Prostate gland (tissue), 2 donors: ENCODE measurements around the gene ITGA8.

Source experiments
- POLR2A ChIP-seq: fragments of 450-650 bp; IDR thresholded peaks from one replicate; pipeline ENCODE4 v1.6.1; 2016; ENCODE audit warnings: antibody characterized with exemption, mild to moderate bottlenecking
- TF ChIP-seq, protein P1 (sequence below), 4 experiments: fragments of 200-600 bp in 2 of 4; fragments of 450-650 bp in 2 of 4; sonication (generic) in 2 of 4; IDR thresholded peaks; 1 replicate in 3 of 4; 2 replicates in 1 of 4; pipeline ENCODE4 v1.5.1; 2016 to 2019; ENCODE audit warnings: antibody characterized with exemption in 4 of 4, mild to moderate bottlenecking in 2 of 4, moderate library complexity in 2 of 4

GRCh38 chr10:15485684-15486316, 233.9 kb downstream of the ITGA8 start:
- TF ChIP-seq, protein P1, sequence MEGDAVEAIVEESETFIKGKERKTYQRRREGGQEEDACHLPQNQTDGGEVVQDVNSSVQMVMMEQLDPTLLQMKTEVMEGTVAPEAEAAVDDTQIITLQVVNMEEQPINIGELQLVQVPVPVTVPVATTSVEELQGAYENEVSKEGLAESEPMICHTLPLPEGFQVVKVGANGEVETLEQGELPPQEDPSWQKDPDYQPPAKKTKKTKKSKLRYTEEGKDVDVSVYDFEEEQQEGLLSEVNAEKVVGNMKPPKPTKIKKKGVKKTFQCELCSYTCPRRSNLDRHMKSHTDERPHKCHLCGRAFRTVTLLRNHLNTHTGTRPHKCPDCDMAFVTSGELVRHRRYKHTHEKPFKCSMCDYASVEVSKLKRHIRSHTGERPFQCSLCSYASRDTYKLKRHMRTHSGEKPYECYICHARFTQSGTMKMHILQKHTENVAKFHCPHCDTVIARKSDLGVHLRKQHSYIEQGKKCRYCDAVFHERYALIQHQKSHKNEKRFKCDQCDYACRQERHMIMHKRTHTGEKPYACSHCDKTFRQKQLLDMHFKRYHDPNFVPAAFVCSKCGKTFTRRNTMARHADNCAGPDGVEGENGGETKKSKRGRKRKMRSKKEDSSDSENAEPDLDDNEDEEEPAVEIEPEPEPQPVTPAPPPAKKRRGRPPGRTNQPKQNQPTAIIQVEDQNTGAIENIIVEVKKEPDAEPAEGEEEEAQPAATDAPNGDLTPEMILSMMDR (IDR thresholded peaks at IDR 0.05) = no peak
- no peak for TF ChIP-seq POLR2A
